ENCODE data around the gene TSPOAP1.

DNA sequence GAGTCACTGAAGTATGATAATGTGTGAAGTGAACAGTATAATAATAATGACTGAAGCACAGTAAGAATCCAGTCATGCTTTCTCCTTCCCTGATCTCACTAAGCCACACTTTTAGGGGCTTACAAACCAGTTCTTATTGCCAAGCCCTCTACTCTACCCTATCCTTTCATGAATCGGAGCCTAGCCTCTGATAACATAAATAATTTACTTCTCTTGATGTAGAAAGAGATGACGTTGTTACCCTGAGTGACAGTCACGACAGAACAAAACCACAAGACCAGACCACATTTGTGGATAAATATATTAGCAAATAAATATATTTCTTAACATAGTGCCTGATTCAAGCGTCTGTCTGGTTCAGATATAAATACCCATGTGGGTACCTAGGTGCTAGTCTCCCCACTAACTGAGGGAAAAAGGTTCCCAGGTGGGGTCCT, 24.8 kb upstream of the TSPOAP1 start:
- TF ChIP-seq, protein P1, sequence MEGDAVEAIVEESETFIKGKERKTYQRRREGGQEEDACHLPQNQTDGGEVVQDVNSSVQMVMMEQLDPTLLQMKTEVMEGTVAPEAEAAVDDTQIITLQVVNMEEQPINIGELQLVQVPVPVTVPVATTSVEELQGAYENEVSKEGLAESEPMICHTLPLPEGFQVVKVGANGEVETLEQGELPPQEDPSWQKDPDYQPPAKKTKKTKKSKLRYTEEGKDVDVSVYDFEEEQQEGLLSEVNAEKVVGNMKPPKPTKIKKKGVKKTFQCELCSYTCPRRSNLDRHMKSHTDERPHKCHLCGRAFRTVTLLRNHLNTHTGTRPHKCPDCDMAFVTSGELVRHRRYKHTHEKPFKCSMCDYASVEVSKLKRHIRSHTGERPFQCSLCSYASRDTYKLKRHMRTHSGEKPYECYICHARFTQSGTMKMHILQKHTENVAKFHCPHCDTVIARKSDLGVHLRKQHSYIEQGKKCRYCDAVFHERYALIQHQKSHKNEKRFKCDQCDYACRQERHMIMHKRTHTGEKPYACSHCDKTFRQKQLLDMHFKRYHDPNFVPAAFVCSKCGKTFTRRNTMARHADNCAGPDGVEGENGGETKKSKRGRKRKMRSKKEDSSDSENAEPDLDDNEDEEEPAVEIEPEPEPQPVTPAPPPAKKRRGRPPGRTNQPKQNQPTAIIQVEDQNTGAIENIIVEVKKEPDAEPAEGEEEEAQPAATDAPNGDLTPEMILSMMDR (IDR thresholded peaks at IDR 0.05): no peak
- no peak for TF ChIP-seq POLR2A (IDR thresholded peaks at IDR 0.05)
